Lower lobe of right lung (tissue), 2 donors: Measurements from ENCODE around the gene BAZ1B. TPM values are rescaled to one million over a fixed set of nuclear protein-coding genes. Genes with fewer than 3 reads are reported as not detected.
"Not testable (repeated sequence)": the region's sequence is repeated elsewhere in the genome, so short reads cannot be mapped to it uniquely, and the experiment has no call there.

ENCODE experiments used
- ATAC-seq, 2 donors: fragments of 200-7000 bp; cut with Tn5 transposase; one replicate each; pipeline ENCODE4 v1.9.1; 2020 to 2022; ENCODE audit warnings: mild to moderate bottlenecking in 2 of 2, moderate library complexity in 2 of 2
- DNase-seq: peaks from one replicate; pipeline ENCODE4 v3.0.0-alpha.2; 2020
- H3K27ac ChIP-seq: fragments of 200-600 bp; one replicate; pipeline ENCODE4 v1.8.0; 2022
- H3K27me3 ChIP-seq: fragments of 200-600 bp; one replicate; pipeline ENCODE4 v1.8.0; 2022; ENCODE audit warnings: low read depth
- H3K36me3 ChIP-seq: fragments of 200-600 bp; one replicate; pipeline ENCODE4 v1.8.0; 2022; ENCODE audit warnings: mild to moderate bottlenecking
- H3K4me1 ChIP-seq: fragments of 200-600 bp; one replicate; pipeline ENCODE4 v1.8.0; 2022
- H3K4me3 ChIP-seq: fragments of 200-600 bp; one replicate; pipeline ENCODE4 v1.8.0; 2022; ENCODE audit warnings: mild to moderate bottlenecking
- H3K9me3 ChIP-seq: fragments of 200-600 bp; one replicate; pipeline ENCODE4 v1.8.0; 2022
- CTCF ChIP-seq: fragments of 200-600 bp; IDR thresholded peaks from one replicate; pipeline ENCODE4 v1.8.0; 2022; ENCODE audit warnings: antibody characterized with exemption, mild to moderate bottlenecking
- intact Hi-C: fragments of 100-400 bp; cut with DNase I; formaldehyde crosslinking; loops from one replicate; pipeline ENCODE4 v1.11.0; 2022
- total RNA-seq: library from RNA; stranded (reverse); fragmentation: NEBNext Ultra II Directional; extraction: Animal tissue kit (Norgen Biotek cat#: 25700); gene quantifications from one replicate; pipeline ENCODE4 v1.2.1, GENCODE V29; 2021
- donor health status: DM: no; HTN: yes; CAD: no; lungs with severe emphysema.

The BAZ1B gene
- total RNA-seq, 1 donor from 2014 or later: 56.0 TPM

GRCh38 chr7:73503229-73503628, 18.9 kb downstream of the BAZ1B start:
- Histone ChIP-seq H3K36me3 (peaks cover 99% of the 10 kb centered on the region), H3K9me3 (no peaks in the 10 kb centered on the region), H3K4me1 (no peaks in the 10 kb centered on the region), H3K27ac (no peak overlapping the region), H3K4me3 (no peak overlapping the region), H3K27me3 (no peaks in the 10 kb centered on the region)
- no peak for DNase-seq
- intact Hi-C loops: no loop called here
- ATAC-seq: no peak
- TF ChIP-seq CTCF: no peak

GRCh38 chr7:73496626-73497025, 25.5 kb downstream of the BAZ1B start:
- no peak for DNase-seq
- no peaks in the 10 kb centered on the region for H3K9me3 ChIP-seq
- H3K4me3 ChIP-seq: no peak overlapping the region
- ATAC-seq: no peak
- no peak for TF ChIP-seq CTCF
- no peak overlapping the region for H3K27ac ChIP-seq
- intact Hi-C loops: no loop called here
- H3K36me3 ChIP-seq: peaks cover 100% of the 10 kb centered on the region
- no peaks in the 10 kb centered on the region for H3K4me1 ChIP-seq
- no peaks in the 10 kb centered on the region for H3K27me3 ChIP-seq

- H3K27ac ChIP-seq, H3K9me3 ChIP-seq, DNase-seq, intact Hi-C loops, H3K27me3 ChIP-seq, ATAC-seq, H3K4me3 ChIP-seq, H3K4me1 ChIP-seq: not testable (repeated sequence)
- H3K36me3 ChIP-seq: peaks cover 100% of the 10 kb centered on the region
These were observed 26.6 kb downstream of the BAZ1B start for GRCh38 chr7:73495507-73495906.

GRCh38 chr7:73489976-73490375, 32.1 kb downstream of the BAZ1B start:
- peaks cover 100% of the 10 kb centered on the region for H3K36me3 ChIP-seq
- DNase-seq (no peak), ATAC-seq (no peak)
- intact Hi-C loops: no loop called here
- no peak overlapping the region for H3K27ac ChIP-seq
- H3K9me3 ChIP-seq: no peaks in the 10 kb centered on the region
- H3K4me1 ChIP-seq: no peaks in the 10 kb centered on the region
- no peak overlapping the region for H3K4me3 ChIP-seq
- H3K27me3 ChIP-seq: no peaks in the 10 kb centered on the region
- TF ChIP-seq CTCF: no peak

- H3K36me3 ChIP-seq: peaks cover 100% of the 10 kb centered on the region
- no peak for DNase-seq
These were observed 34.6 kb downstream of the BAZ1B start for GRCh38 chr7:73487486-73487885.

GRCh38 chr7:73483171-73483570, 38.9 kb downstream of the BAZ1B start:
- intact Hi-C loops: no loop called here
- no peak overlapping the region for H3K4me3 ChIP-seq
- no peak for TF ChIP-seq CTCF
- no peaks in the 10 kb centered on the region for H3K27me3 ChIP-seq
- ATAC-seq (no peak), DNase-seq (no peak)
- H3K27ac ChIP-seq: no peak overlapping the region
- H3K36me3 ChIP-seq: peaks cover 95% of the 10 kb centered on the region
- H3K4me1 ChIP-seq: no peaks in the 10 kb centered on the region
- H3K9me3 ChIP-seq: no peaks in the 10 kb centered on the region

More at GRCh38 chr7:73487486-73487885, 34.6 kb downstream of the BAZ1B start:
- no peaks in the 10 kb centered on the region for H3K9me3 ChIP-seq
- no peak for ATAC-seq
- intact Hi-C loops: no loop called here
- TF ChIP-seq CTCF: no peak
- no peak overlapping the region for H3K27ac ChIP-seq
- no peaks in the 10 kb centered on the region for H3K4me1 ChIP-seq
- no peak overlapping the region for H3K4me3 ChIP-seq
- H3K27me3 ChIP-seq: no peaks in the 10 kb centered on the region
